Astrocyte of the cerebellum (primary cell): ENCODE measurements around the gene UBAC2.
A peak's percentile ranks its signal among the peaks of the same experiment; 100 is the strongest.

ENCODE experiments used
- DNase-seq: peaks from one replicate; pipeline ENCODE4 v3.0.0-alpha.2; 2011; ENCODE audit warnings: low read depth
- H3K4me3 ChIP-seq: 2 replicates; pipeline ENCODE4 v1.5.1; 2011; ENCODE audit warnings: mild to moderate bottlenecking, low read depth, low read length, moderate library complexity
- in situ Hi-C: cut with HindIII; loops from 2 replicates; pipeline ENCODE4 v1.10.0; 2017; ENCODE audit warnings: low sequenced_read_pairs
- TF ChIP-seq, protein P1 (sequence below): IDR thresholded peaks from 2 replicates; pipeline ENCODE4 v1.5.1; 2012; ENCODE audit warnings: low read length, low read depth, moderate library complexity, mild to moderate bottlenecking; ENCODE audit errors: missing control alignments

UBAC2 gene

DNA sequence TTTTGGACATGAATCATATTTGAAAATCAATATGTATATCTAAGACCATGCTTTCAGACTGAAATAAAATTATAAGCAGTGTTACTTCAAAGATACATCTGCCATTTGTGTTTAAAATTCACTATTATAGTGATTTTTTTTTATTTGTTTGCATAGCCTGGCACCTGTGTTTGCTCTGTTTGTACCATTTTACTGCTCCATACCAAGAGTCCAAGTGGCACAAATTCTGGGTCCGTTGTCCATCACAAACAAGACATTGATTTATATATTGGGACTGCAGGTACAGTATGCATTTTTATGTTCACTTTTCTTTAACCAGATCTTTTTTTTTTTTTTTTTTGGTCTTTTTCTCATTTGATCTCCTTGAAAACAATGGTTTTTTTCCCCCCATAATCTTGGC, 113.3 kb downstream of the UBAC2 start:
- no peak overlapping the region for H3K4me3 ChIP-seq
- TF ChIP-seq, protein P1, sequence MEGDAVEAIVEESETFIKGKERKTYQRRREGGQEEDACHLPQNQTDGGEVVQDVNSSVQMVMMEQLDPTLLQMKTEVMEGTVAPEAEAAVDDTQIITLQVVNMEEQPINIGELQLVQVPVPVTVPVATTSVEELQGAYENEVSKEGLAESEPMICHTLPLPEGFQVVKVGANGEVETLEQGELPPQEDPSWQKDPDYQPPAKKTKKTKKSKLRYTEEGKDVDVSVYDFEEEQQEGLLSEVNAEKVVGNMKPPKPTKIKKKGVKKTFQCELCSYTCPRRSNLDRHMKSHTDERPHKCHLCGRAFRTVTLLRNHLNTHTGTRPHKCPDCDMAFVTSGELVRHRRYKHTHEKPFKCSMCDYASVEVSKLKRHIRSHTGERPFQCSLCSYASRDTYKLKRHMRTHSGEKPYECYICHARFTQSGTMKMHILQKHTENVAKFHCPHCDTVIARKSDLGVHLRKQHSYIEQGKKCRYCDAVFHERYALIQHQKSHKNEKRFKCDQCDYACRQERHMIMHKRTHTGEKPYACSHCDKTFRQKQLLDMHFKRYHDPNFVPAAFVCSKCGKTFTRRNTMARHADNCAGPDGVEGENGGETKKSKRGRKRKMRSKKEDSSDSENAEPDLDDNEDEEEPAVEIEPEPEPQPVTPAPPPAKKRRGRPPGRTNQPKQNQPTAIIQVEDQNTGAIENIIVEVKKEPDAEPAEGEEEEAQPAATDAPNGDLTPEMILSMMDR, result no peak
- no peak for DNase-seq
- in situ Hi-C loops, result loop anchor here (5.0 kb wide), 2 partner anchors 37 to 38 kb away; no protein-coding TSS in a partner anchor

DNA sequence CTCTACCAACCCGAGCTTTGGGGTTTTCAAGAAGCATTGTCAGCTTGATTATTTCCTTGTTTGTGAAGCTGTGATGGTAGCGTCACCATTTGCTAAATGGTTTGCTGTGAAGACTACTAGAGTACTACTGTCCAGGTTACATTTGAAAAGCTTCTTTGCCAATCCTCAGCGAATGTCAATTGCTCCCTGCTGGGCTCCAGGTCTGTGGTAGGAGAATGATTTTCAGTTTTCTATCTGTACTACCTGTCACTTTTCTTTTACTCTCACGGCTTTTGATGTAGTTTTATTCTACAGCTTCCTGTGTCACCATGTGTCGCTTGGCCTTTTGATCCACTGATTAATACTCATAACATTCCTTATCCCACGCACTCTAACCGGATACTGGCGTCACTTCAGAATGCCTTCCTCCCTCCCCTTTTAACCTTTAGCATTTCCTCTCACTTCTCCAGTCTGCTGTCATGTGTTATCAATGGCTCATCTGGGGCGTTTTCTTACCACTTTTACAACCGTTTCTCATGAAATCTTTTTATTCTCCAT, 114.1 kb downstream of the UBAC2 start:
- in situ Hi-C loops, result loop anchor here (5.0 kb wide), 2 partner anchors 37 to 38 kb away; no protein-coding TSS in a partner anchor
- H3K4me3 ChIP-seq, result no peak overlapping the region
- TF ChIP-seq, protein P1, result no peak
- no peak for DNase-seq

DNA sequence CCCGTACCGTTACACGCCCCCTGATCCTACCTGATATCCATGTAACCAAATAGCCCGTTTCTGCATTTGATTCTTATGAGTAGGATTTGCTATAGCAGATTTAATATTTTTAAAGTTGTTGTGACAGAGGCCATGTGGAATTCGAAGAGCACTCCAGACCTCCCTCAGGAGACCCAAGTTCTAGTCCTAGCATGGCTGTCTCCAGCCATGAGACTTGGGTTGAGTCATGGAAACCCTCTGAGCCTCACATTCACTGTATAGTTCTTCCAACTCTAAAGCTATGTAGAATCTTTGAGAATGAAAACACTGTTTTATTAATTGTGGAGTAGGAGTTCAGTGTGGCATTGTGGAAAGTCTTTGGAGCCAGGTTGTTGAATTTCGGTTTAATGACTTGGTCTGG, 114.5 kb downstream of the UBAC2 start:
- DNase-seq, result no peak
- in situ Hi-C loops, result no loop called here
- TF ChIP-seq, protein P1, result no peak
- no peak overlapping the region for H3K4me3 ChIP-seq

DNA sequence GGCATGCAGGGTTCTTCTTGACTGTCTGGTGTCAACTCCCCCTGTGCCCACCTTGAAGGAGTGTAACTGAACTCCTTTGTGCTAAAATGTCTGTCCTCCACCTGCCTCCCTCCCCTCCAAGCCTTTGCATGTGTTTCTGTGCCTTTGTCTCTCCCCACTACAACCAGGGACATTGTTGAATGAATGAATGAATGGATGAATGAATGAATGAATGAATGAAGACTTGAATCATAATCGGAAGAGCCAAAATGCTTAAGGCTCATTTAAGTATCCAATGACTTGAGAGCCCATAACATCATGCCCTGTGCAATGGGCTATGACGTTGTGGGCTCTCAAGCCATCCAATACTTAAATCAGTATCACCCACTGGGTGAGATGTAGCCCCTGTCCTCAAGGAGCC, 115.6 kb downstream of the UBAC2 start:
- H3K4me3 ChIP-seq, result no peak overlapping the region
- in situ Hi-C loops, result no loop called here
- DNase-seq, result no peak
- TF ChIP-seq, protein P1, result no peak

DNA sequence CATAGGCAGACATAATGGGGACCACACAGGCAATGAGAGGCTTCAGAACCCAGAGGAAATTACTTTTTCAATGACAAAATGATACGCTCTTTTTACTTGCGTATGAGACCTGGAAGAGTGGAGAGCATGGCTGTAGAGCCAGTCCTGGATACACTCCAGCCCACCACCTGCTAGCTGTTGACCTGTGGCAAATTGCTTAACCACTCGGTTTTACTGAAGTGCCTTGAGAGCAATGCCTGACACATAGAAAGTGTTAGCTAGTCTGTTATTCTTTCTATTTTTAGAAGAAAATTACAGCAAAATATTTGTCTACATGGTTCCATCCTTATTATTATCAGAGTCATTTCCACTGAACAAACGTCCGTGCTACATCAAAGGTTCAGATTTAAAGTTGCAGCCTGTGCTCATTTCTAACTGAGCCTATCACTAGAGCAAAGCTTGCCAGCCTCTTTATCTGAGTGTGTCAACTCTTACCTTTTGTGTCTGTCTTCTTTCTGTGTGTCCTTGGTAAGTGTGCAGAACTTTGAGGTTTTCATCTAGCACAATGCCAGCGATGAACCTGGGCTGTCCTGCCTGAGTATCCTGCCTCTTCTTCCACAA, 116.1 kb downstream of the UBAC2 start:
- DNase-seq, result no peak
- in situ Hi-C loops, result no loop called here
- TF ChIP-seq, protein P1, result no peak
- no peak overlapping the region for H3K4me3 ChIP-seq

DNA sequence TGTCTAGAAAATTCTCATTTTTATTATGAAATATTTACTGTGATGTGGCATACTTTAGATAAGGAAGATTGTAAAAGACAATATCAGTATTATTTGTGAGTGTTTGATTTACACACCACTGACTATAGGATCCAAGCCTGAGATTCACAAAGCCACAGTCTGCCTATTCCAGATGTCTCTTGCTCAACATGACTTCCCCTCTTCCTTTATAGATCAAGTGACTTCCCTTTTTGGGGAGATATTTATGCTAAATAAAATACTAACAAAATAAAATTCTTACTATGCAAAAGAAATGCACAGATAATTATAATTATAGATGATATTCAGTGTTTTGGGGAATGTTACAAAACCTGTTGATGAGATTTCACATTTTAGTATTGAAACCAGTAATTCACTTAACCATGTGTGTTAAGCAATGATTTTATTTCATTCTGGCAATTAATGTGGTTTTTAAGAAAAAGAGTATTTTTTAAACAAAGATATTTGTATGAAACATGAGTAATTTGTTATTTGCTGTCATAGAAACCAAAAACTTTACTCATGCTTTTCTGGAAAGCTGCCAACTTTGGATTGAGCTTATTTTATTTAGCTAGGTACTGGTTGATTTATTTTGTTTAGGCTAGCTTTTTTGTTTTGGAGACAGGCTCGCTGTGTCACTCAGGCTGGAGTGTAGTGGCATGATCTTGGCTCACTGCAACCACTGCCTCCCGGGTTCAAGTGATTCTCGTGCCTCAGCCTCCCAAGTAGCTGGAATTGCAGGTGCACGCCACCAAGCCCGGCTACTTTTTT, 120.2 kb downstream of the UBAC2 start:
- TF ChIP-seq, protein P1, result no peak
- peak; percentile 86 for DNase-seq
- H3K4me3 ChIP-seq, result no peak overlapping the region
- in situ Hi-C loops, result no loop called here
